ENCODE data around the gene PTPRK.
A peak's percentile ranks its signal among the peaks of the same experiment; 100 is the strongest.

PTPRK gene

GRCh38 chr6:128271011-128271410, 249.4 kb downstream of the PTPRK start:
- Histone ChIP-seq H3K4me1 (ENCODE audit: low read length) (no peaks in the 10 kb centered on the region), H3K4me3 (ENCODE audit: low read length) (no peak overlapping the region), H3K9ac (ENCODE audit: low read length) (no peak overlapping the region), H3K27ac (ENCODE audit: low read length) (no peak overlapping the region), H3K27me3 (ENCODE audit: low read depth, low read length) (no peaks in the 10 kb centered on the region), H4K20me1 (ENCODE audit: insufficient read depth, low read length) (no peaks in the 10 kb centered on the region), H3K9me3 (ENCODE audit: insufficient read depth, low read length) (no peaks in the 10 kb centered on the region), H3K4me2 (ENCODE audit: low read length) (no peak overlapping the region), H2AFZ (ENCODE audit: low read depth, low read length) (no peak overlapping the region), H3K36me3 (replicated peaks; ENCODE audit: low read depth, low read length) (no peaks in the 10 kb centered on the region), H3K79me2 (ENCODE audit: low read length) (no peaks in the 10 kb centered on the region)
- TF ChIP-seq EZH2phosphoT487 (IDR thresholded peaks at IDR 0.05; ENCODE audit: low read depth): no peak
- TF ChIP-seq CTCF (IDR thresholded peaks at IDR 0.05; ENCODE audit: low read depth, low read length): no peak

GRCh38 chr6:128266946-128267345, 253.5 kb downstream of the PTPRK start:
- H3K4me2 ChIP-seq (ENCODE audit: low read length): no peak overlapping the region
- no peak overlapping the region for H2AFZ ChIP-seq (ENCODE audit: low read depth, low read length)
- H3K79me2 ChIP-seq (ENCODE audit: low read length): no peaks in the 10 kb centered on the region
- H3K27me3 ChIP-seq (ENCODE audit: low read depth, low read length): no peaks in the 10 kb centered on the region
- H3K9me3 ChIP-seq (ENCODE audit: insufficient read depth, low read length): no peaks in the 10 kb centered on the region
- TF ChIP-seq EZH2phosphoT487 (IDR thresholded peaks at IDR 0.05; ENCODE audit: low read depth) (no peak), CTCF (IDR thresholded peaks at IDR 0.05; ENCODE audit: low read depth, low read length) (no peak)
- no peaks in the 10 kb centered on the region for H3K4me1 ChIP-seq (ENCODE audit: low read length)
- no peak overlapping the region for H3K27ac ChIP-seq (ENCODE audit: low read length)
- H4K20me1 ChIP-seq (ENCODE audit: insufficient read depth, low read length): no peaks in the 10 kb centered on the region
- no peak overlapping the region for H3K9ac ChIP-seq (ENCODE audit: low read length)
- no peaks in the 10 kb centered on the region for H3K36me3 ChIP-seq (replicated peaks; ENCODE audit: low read depth, low read length)
- H3K4me3 ChIP-seq (ENCODE audit: low read length): no peak overlapping the region

GRCh38 chr6:128265706-128266105, 254.7 kb downstream of the PTPRK start:
- Histone ChIP-seq H3K36me3 (replicated peaks; ENCODE audit: low read depth, low read length) (no peaks in the 10 kb centered on the region), H3K27me3 (ENCODE audit: low read depth, low read length) (no peaks in the 10 kb centered on the region), H3K27ac (ENCODE audit: low read length) (no peak overlapping the region), H4K20me1 (ENCODE audit: insufficient read depth, low read length) (no peaks in the 10 kb centered on the region), H3K4me2 (ENCODE audit: low read length) (no peak overlapping the region), H3K79me2 (ENCODE audit: low read length) (no peaks in the 10 kb centered on the region), H2AFZ (ENCODE audit: low read depth, low read length) (no peak overlapping the region), H3K4me3 (ENCODE audit: low read length) (no peak overlapping the region), H3K9ac (ENCODE audit: low read length) (no peak overlapping the region), H3K4me1 (ENCODE audit: low read length) (peaks cover 1% of the 10 kb centered on the region), H3K9me3 (ENCODE audit: insufficient read depth, low read length) (no peaks in the 10 kb centered on the region)
- TF ChIP-seq EZH2phosphoT487 (IDR thresholded peaks at IDR 0.05; ENCODE audit: low read depth) (no peak), CTCF (IDR thresholded peaks at IDR 0.05; ENCODE audit: low read depth, low read length) (no peak)

- Histone ChIP-seq H4K20me1 (ENCODE audit: insufficient read depth, low read length) (no peaks in the 10 kb centered on the region), H3K9me3 (ENCODE audit: insufficient read depth, low read length) (no peaks in the 10 kb centered on the region), H3K4me3 (ENCODE audit: low read length) (peak overlapping the region; percentile 70), H3K79me2 (ENCODE audit: low read length) (no peaks in the 10 kb centered on the region), H3K4me1 (ENCODE audit: low read length) (peaks cover 24% of the 10 kb centered on the region), H3K9ac (ENCODE audit: low read length) (peak overlapping the region; percentile 50; the same call in 1 of the 2 replicates), H3K27me3 (ENCODE audit: low read depth, low read length) (no peaks in the 10 kb centered on the region), H3K27ac (ENCODE audit: low read length) (peak overlapping the region; percentile 83), H3K36me3 (replicated peaks; ENCODE audit: low read depth, low read length) (no peaks in the 10 kb centered on the region), H2AFZ (ENCODE audit: low read depth, low read length) (peak overlapping the region; percentile 64; the same call in 1 of the 2 replicates), H3K4me2 (ENCODE audit: low read length) (peak overlapping the region; percentile 79)
- no peak for TF ChIP-seq CTCF (IDR thresholded peaks at IDR 0.05; ENCODE audit: low read depth, low read length)
- TF ChIP-seq EZH2phosphoT487 (IDR thresholded peaks at IDR 0.05; ENCODE audit: low read depth): no peak
Observed at GRCh38 chr6:128259730-128260685, 260.4 kb downstream of the PTPRK start.

Measured in OCI-LY3 (cell line).